MCF 10A (cell line): ENCODE measurements around the gene CCR5AS.

Experiments
- BruUV-seq: library from RNA; stranded (reverse); fragments of 400-500 nt; replicated peaks from 2 replicates; lab custom pipeline; 2021; lab: Mats Ljungman, UMichigan
- CTCF ChIA-PET: fragments of 300-600 bp; sonication (Branson Sonifier 250); formaldehyde crosslinking; extraction: SDS; loops from one replicate; lab custom pipeline; 2021; ENCODE audit warnings: antibody characterized with exemption, inconsistent platforms; lab: Yijun Ruan, JAX
- POLR2A ChIA-PET: fragments of 300-600, 350-650 bp; sonication (Branson Sonifier 250); formaldehyde crosslinking; extraction: SDS; loops from one replicate; lab custom pipeline; 2020; ENCODE audit warnings: antibody characterized with exemption, inconsistent platforms; lab: Yijun Ruan, JAX
- DNase-seq: peaks from one replicate; pipeline ENCODE4 v3.0.0-alpha.2; 2018; ENCODE audit not compliant: unreplicated experiment
- H3K27ac Mint-ChIP-seq: one replicate; pipeline ENCODE4 v1.8.0; 2022; ENCODE audit warnings: mild to moderate bottlenecking, low read depth, mixed read lengths; ENCODE audit not compliant: unreplicated experiment
- H3K27me3 Mint-ChIP-seq: one replicate; pipeline ENCODE4 v1.8.0; 2022; ENCODE audit warnings: mixed read lengths; ENCODE audit not compliant: insufficient read depth, unreplicated experiment
- H3K36me3 Mint-ChIP-seq: one replicate; pipeline ENCODE4 v1.8.0; 2022; ENCODE audit warnings: mild to moderate bottlenecking, moderate library complexity, mixed read lengths; ENCODE audit not compliant: insufficient read depth, unreplicated experiment
- H3K4me1 Mint-ChIP-seq: one replicate; pipeline ENCODE4 v1.8.0; 2022; ENCODE audit warnings: mixed read lengths; ENCODE audit not compliant: insufficient read depth, unreplicated experiment
- H3K4me3 Mint-ChIP-seq: one replicate; pipeline ENCODE4 v1.8.0; 2022; ENCODE audit warnings: mild to moderate bottlenecking, moderate library complexity, mixed read lengths; ENCODE audit not compliant: unreplicated experiment
- H3K9me3 Mint-ChIP-seq: one replicate; pipeline ENCODE4 v1.8.0; 2022; ENCODE audit warnings: mixed read lengths; ENCODE audit not compliant: unreplicated experiment
- intact Hi-C: fragments of 100-400 bp; cut with micrococcal nuclease; formaldehyde crosslinking; loops from 2 replicates; pipeline ENCODE4 v1.14.1; 2022
- TF ChIP-seq, protein P1 (sequence below): fragments of 200-600 bp; IDR thresholded peaks from one replicate; pipeline ENCODE4 v1.8.0; 2022; ENCODE audit warnings: antibody characterized with exemption, mild to moderate bottlenecking; ENCODE audit not compliant: unreplicated experiment

The CCR5AS gene

DNA sequence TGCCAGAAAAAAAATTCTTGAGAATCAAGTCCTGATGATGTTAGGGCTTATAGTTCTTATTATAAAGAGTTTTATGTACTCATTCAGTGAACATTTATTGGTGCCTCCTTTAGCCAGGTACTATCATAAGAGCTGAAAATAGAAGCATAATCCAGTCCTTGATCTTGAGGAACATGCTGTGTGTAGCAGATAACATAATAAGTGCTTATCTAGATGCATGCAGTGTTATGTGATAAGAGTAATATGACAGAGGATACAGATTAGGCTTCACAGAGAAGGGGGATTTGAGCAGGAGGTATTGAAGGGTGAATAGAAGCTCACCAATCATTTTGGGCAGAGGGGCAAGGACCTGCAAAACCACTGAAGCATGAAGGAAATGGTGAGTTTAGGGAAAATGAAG lies 51.9 kb downstream of the CCR5AS start:
- Mint-ChIP-seq H3K4me1 (peaks cover 22% of the 10 kb centered on the region), H3K36me3 (no peaks in the 10 kb centered on the region), H3K9me3 (no peaks in the 10 kb centered on the region), H3K27me3 (peaks cover 61% of the 10 kb centered on the region), H3K4me3 (no peak overlapping the region), H3K27ac (no peak overlapping the region)
- no peak for DNase-seq
- ChIA-PET POLR2A (no interaction called here), CTCF (interaction anchor here (0.7 kb wide), 1 partner anchor 11 kb away, joined by 3 read pairs; no protein-coding TSS in a partner anchor)
- BruUV-seq: no TSS peak
- intact Hi-C loops: no loop called here
- TF ChIP-seq, protein P1, sequence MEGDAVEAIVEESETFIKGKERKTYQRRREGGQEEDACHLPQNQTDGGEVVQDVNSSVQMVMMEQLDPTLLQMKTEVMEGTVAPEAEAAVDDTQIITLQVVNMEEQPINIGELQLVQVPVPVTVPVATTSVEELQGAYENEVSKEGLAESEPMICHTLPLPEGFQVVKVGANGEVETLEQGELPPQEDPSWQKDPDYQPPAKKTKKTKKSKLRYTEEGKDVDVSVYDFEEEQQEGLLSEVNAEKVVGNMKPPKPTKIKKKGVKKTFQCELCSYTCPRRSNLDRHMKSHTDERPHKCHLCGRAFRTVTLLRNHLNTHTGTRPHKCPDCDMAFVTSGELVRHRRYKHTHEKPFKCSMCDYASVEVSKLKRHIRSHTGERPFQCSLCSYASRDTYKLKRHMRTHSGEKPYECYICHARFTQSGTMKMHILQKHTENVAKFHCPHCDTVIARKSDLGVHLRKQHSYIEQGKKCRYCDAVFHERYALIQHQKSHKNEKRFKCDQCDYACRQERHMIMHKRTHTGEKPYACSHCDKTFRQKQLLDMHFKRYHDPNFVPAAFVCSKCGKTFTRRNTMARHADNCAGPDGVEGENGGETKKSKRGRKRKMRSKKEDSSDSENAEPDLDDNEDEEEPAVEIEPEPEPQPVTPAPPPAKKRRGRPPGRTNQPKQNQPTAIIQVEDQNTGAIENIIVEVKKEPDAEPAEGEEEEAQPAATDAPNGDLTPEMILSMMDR: no peak

DNA sequence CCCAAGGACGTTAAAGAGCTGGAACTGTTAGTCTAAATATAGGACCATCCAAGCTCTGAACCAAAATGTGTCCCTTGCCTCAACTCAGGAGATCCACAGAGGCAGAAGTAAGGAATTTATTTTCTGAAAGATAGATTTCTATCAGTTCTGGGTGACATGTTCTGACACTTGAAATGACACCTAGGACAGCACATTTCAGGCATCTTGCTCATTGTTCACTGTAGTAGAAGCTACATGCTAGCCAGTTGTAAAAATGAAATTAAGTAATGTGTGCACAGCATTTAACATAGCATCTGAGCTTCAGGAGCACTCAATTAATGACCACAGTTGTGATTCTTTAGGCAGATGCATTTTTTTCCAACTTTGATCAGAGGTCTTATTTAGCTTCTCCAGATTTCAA lies 52.4 kb downstream of the CCR5AS start:
- Mint-ChIP-seq H3K27ac (no peak overlapping the region), H3K4me3 (no peak overlapping the region), H3K36me3 (no peaks in the 10 kb centered on the region), H3K9me3 (no peaks in the 10 kb centered on the region), H3K27me3 (peaks cover 66% of the 10 kb centered on the region), H3K4me1 (peaks cover 22% of the 10 kb centered on the region)
- BruUV-seq: no TSS peak
- DNase-seq: no peak
- intact Hi-C loops: no loop called here
- POLR2A ChIA-PET: interaction anchor here (1.4 kb wide), 1 partner anchor 43 kb away, joined by 3 read pairs; no protein-coding TSS in a partner anchor
- CTCF ChIA-PET: interaction anchor here (0.7 kb wide), 1 partner anchor 11 kb away, joined by 3 read pairs; no protein-coding TSS in a partner anchor
- TF ChIP-seq, protein P1: no peak

DNA sequence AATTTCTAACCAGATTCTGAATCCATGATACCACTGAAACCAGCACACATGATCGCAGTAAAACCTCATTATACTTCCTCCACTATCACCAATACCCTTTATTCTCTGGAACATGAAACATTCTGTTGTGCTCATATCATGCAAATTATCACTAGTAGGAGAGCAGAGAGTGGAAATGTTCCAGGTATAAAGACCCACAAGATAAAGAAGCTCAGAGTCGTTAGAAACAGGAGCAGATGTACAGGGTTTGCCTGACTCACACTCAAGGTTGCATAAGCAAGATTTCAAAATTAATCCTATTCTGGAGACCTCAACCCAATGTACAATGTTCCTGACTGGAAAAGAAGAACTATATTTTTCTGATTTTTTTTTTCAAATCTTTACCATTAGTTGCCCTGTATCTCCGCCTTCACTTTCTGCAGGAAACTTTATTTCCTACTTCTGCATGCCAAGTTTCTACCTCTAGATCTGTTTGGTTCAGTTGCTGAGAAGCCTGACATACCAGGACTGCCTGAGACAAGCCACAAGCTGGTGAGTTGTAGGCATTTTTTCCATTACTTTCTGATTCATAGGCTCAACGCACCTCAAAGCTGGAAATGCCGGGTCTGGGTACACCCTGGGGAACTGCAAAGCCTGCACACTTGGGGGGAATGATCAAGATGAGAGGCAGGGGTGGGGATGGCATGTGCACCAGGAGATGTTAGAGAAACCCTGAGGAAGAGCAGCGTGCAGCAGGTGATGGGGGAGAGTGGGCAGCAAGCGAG lies 53.0 kb downstream of the CCR5AS start, which contains the start of gene CCR2:
CCR2 (plus strand) TSS at position 465 of the 764 bp plus-strand sequence. CDS start 3,417 bp downstream, outside the sequence.
- no TSS peak for BruUV-seq

DNA sequence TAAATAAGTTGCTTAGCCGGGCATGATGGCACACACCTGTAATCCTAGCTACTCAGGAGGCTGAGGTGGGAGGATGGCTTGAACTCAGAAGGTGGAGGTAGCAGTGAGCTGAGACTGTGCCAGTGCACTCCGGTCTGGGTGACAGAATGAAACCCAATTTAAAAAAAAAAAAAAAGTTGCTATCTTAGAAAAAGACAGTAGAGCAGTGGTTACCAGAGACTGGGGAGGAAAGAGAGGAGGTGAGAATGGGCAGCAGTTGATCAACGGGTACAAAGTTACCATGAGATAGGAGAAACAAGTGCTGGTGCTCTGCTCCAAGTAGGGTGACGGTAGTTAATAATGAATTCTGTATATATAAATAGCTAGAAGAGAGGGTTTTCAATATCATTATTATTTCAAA lies 53.8 kb downstream of the CCR5AS start:
- no peak for DNase-seq
- H3K4me3 Mint-ChIP-seq: no peak overlapping the region
- no peak overlapping the region for H3K27ac Mint-ChIP-seq
- BruUV-seq: no TSS peak
- peaks cover 72% of the 10 kb centered on the region for H3K27me3 Mint-ChIP-seq
- H3K9me3 Mint-ChIP-seq: no peaks in the 10 kb centered on the region
- intact Hi-C loops: no loop called here
- no peaks in the 10 kb centered on the region for H3K36me3 Mint-ChIP-seq
- peaks cover 22% of the 10 kb centered on the region for H3K4me1 Mint-ChIP-seq
- ChIA-PET POLR2A (interaction anchor here (0.6 to 1.4 kb wide), 4 partner anchors 41 to 663 kb away, joined by 3 to 6 read pairs (median 4); no protein-coding TSS in a partner anchor), CTCF (interaction anchor here (0.6 to 0.7 kb wide), 3 partner anchors 21 to 415 kb away, joined by 3 to 4 read pairs (median 3); no protein-coding TSS in a partner anchor)
- TF ChIP-seq, protein P1: no peak

More for the DNA sequence above, 53.0 kb downstream of the CCR5AS start, which contains the start of gene CCR2:
- Mint-ChIP-seq H3K36me3 (no peaks in the 10 kb centered on the region), H3K27me3 (peaks cover 72% of the 10 kb centered on the region), H3K4me3 (no peak within 1 kb of the TSS), H3K4me1 (peaks cover 22% of the 10 kb centered on the region), H3K9me3 (no peaks in the 10 kb centered on the region), H3K27ac (no peak within 1 kb of the TSS)
- intact Hi-C loops: no loop called here
- DNase-seq: peak; percentile 23
- ChIA-PET POLR2A (interaction anchor here (0.6 to 1.4 kb wide), 5 partner anchors 42 to 664 kb away, joined by 3 to 6 read pairs (median 3); no protein-coding TSS in a partner anchor), CTCF (interaction anchor here (0.6 to 0.7 kb wide), 4 partner anchors 10 to 415 kb away, joined by 3 to 4 read pairs (median 3); no protein-coding TSS in a partner anchor)
- TF ChIP-seq, protein P1: no peak
